ENCODE measurements around the gene EEF1A2.

- TF ChIP-seq REST (IDR thresholded peaks at IDR 0.05; ENCODE audit: insufficient read depth in 1 of 2, low read depth in 2 of 2, low read length in 2 of 2) (no peak), POLR2AphosphoS5 (IDR thresholded peaks at IDR 0.05; ENCODE audit: low read depth, low read length) (no peak), TAF1 (IDR thresholded peaks at IDR 0.05; ENCODE audit: borderline replicate concordance, insufficient read depth, low read length) (no peak)
These were observed 33.3 kb downstream of the EEF1A2 start for GRCh38 chr20:63465380-63466249.
